ENCODE data around the gene HPS3. TPM values are rescaled to one million over a fixed set of nuclear protein-coding genes. Genes with fewer than 3 reads are reported as not detected.

HPS3 gene
- polyA plus RNA-seq, 4 donors: 21.1 to 37.8 (median 34.2) TPM

Other genes starting within 250 kb of the HPS3 start
- gene GYG1, start 138.1 kb upstream of the HPS3 start, polyA plus RNA-seq (ENCODE audit: insufficient read length in 4 of 4): 10 to 100 TPM; 26.1 to 45.4 (median 35.4) TPM
- 10 to 100 TPM; 41.1 to 57.8 (median 43.0) TPM for gene HLTF, start 43.1 kb upstream of the HPS3 start, polyA plus RNA-seq (ENCODE audit: insufficient read length in 4 of 4)
- 1 to 10 TPM in 1 of 4 donors, under 1 TPM in 3; 0.81 to 1.6 (median 0.91) TPM for gene CP, start 92.2 kb downstream of the HPS3 start, polyA plus RNA-seq (ENCODE audit: insufficient read length in 4 of 4)
- 10 to 100 TPM; 14.2 to 37.3 (median 25.0) TPM for gene TM4SF18, start 204.0 kb downstream of the HPS3 start, polyA plus RNA-seq (ENCODE audit: insufficient read length in 4 of 4)
- 10 to 100 TPM; 56.5 to 84.8 (median 66.2) TPM for gene TM4SF1, start 248.0 kb downstream of the HPS3 start, polyA plus RNA-seq (ENCODE audit: insufficient read length in 4 of 4)

Data from left renal pelvis (tissue), 4 donors.